HepG2 (cell line): ENCODE measurements around the gene PRPSAP2. TPM values are rescaled to one million over a fixed set of nuclear protein-coding genes. Genes with fewer than 3 reads are reported as not detected.

ENCODE experiments used
- ATAC-seq: fragments of 200-7000 bp; cut with Tn5 transposase; 3 replicates; pipeline ENCODE4 v1.9.1; 2020; ENCODE audit warnings: mild to moderate bottlenecking, moderate library complexity
- BruUV-seq: library from RNA; stranded (reverse); fragments of 400-500 nt; replicated peaks from 2 replicates; lab custom pipeline; 2021; lab: Mats Ljungman, UMichigan
- CTCF ChIA-PET: fragments of 300-600 bp; formaldehyde crosslinking; extraction: SDS; loops from one replicate; lab custom pipeline; 2021; ENCODE audit warnings: low total read pairs, inconsistent platforms, low intra/inter-chr PET ratio; lab: Yijun Ruan, JAX
- POLR2A ChIA-PET: fragments of 350-600 bp; sonication (Branson Sonifier 250); formaldehyde crosslinking; loops from one replicate; lab custom pipeline; 2020; ENCODE audit warnings: antibody characterized with exemption, inconsistent platforms; lab: Yijun Ruan, JAX
- DNase-seq: peaks from one replicate; pipeline ENCODE4 v3.0.0-alpha.2; 2015; ENCODE audit warnings: low spot score
- FAIRE-seq: peaks from 3 replicates; lab custom pipeline; 2011; peaks lifted over from hg19 to GRCh38; lab: Jason Lieb, UNC
- H2AFZ ChIP-seq: one replicate; pipeline ENCODE4 v1.6.1; 2011; ENCODE audit warnings: low read length, inconsistent platforms
- H3K27ac ChIP-seq: fragments of 300-600 bp; 3 replicates; pipeline ENCODE4 v1.8.0; 2011; ENCODE audit warnings: mixed run types, mild to moderate bottlenecking, mixed read lengths, low read length, inconsistent platforms; ENCODE audit not compliant: insufficient read depth; ENCODE audit errors: extremely low read length
- H3K27me3 ChIP-seq, 2 experiments: fragments of 200-600 bp in 1 of 2; 2 replicates in 1 of 2; 3 replicates in 1 of 2; pipeline versions ENCODE4 v1.6.0 to v1.8.0; 2011; ENCODE audit warnings: low read length in 2 of 2, mild to moderate bottlenecking in 2 of 2, moderate library complexity in 2 of 2, inconsistent platforms in 1 of 2; ENCODE audit not compliant: insufficient read depth in 2 of 2, control insufficient read depth in 1 of 2
- H3K36me3 ChIP-seq, 2 experiments: fragments of 200-600 bp in 1 of 2; replicated peaks in 1 of 2; 2 replicates in 1 of 2; 3 replicates in 1 of 2; pipeline versions ENCODE4 v1.5.1 to v1.8.0; 2011; ENCODE audit warnings: low read length in 2 of 2, inconsistent platforms in 1 of 2; ENCODE audit not compliant: insufficient read depth in 2 of 2, control insufficient read depth in 1 of 2
- H3K4me1 ChIP-seq: 2 replicates; pipeline ENCODE4 v1.5.1; 2012; ENCODE audit warnings: low read length, inconsistent platforms; ENCODE audit not compliant: insufficient read depth
- H3K4me2 ChIP-seq: 2 replicates; pipeline ENCODE4 v1.6.0; 2011; ENCODE audit warnings: low read depth, low read length, inconsistent platforms
- H3K4me3 ChIP-seq, 3 experiments: fragments of 200-600 bp in 1 of 3; sonication (generic), shearing (Covaris generic) in 1 of 3; replicated peaks in 1 of 3; 2 replicates each; pipeline ENCODE4 v1.5.1; 2011 to 2016; ENCODE audit warnings: low read length in 3 of 3, inconsistent platforms in 2 of 3, low read depth in 2 of 3, mild to moderate bottlenecking in 2 of 3, control low read depth in 1 of 3, mixed read lengths in 1 of 3; ENCODE audit not compliant: insufficient read depth in 1 of 3
- H3K79me2 ChIP-seq: one replicate; pipeline ENCODE4 v1.6.1; 2011; ENCODE audit warnings: low read length, inconsistent platforms; ENCODE audit not compliant: insufficient read depth
- H3K9ac ChIP-seq: 2 replicates; pipeline ENCODE4 v1.6.0; 2011; ENCODE audit warnings: mild to moderate bottlenecking, low read depth, low read length, inconsistent platforms; ENCODE audit not compliant: insufficient read depth
- H3K9me3 ChIP-seq: 2 replicates; pipeline ENCODE4 v1.5.1; 2012; ENCODE audit warnings: mild to moderate bottlenecking, low read length
- H4K20me1 ChIP-seq: 2 replicates; pipeline ENCODE4 v1.6.0; 2011; ENCODE audit warnings: inconsistent platforms, mild to moderate bottlenecking, low read length, moderate library complexity; ENCODE audit not compliant: insufficient read depth
- ARID5B ChIP-seq: IDR thresholded peaks from 2 replicates; pipeline ENCODE4 v1.4.0; 2020; ENCODE audit warnings: mild to moderate bottlenecking, missing genetic modification reagents
- ARNT2 ChIP-seq: sonication (generic); formaldehyde crosslinking; IDR thresholded peaks from 2 replicates; pipeline ENCODE4 v1.8.0; 2022; ENCODE audit warnings: mild to moderate bottlenecking, low read depth, missing genetic modification reagents, moderate library complexity
- CBX1 ChIP-seq: IDR thresholded peaks from one replicate; pipeline ENCODE4 v1.6.1; 2016; ENCODE audit warnings: antibody characterized with exemption, low read depth
- FOSL2 ChIP-seq: sonication (generic); formaldehyde crosslinking; IDR thresholded peaks from 2 replicates; pipeline ENCODE4 v1.4.0; 2020; ENCODE audit warnings: missing genetic modification reagents
- HNF4A ChIP-seq: sonication (generic); formaldehyde crosslinking; IDR thresholded peaks from 2 replicates; pipeline ENCODE4 v1.4.0; 2020; ENCODE audit warnings: missing genetic modification reagents
- HOMEZ ChIP-seq: IDR thresholded peaks from 2 replicates; pipeline ENCODE4 v1.6.1; 2016; ENCODE audit warnings: low read depth
- SALL1 ChIP-seq: sonication (generic); formaldehyde crosslinking; IDR thresholded peaks from 2 replicates; pipeline ENCODE4 v1.8.0; 2022; ENCODE audit warnings: mild to moderate bottlenecking, missing genetic modification reagents
- TFDP2 ChIP-seq: sonication (generic); formaldehyde crosslinking; IDR thresholded peaks from 2 replicates; pipeline ENCODE4 v1.4.0; 2020; ENCODE audit warnings: missing genetic modification reagents
- TGIF2 ChIP-seq: IDR thresholded peaks from 2 replicates; pipeline ENCODE4 v1.6.1; 2016; ENCODE audit warnings: control low read depth, missing compliant biosample characterization
- ZNF331 ChIP-seq: sonication (generic); formaldehyde crosslinking; IDR thresholded peaks from 2 replicates; pipeline ENCODE4 v1.4.0; 2020; ENCODE audit warnings: missing genetic modification reagents
- ZNF644 ChIP-seq: IDR thresholded peaks from 2 replicates; pipeline ENCODE4 v1.6.1; 2016; ENCODE audit warnings: low read depth
- WGBS: methylation state at CpG from one replicate; pipeline ENCODE4 v1.1.6; 2017; ENCODE audit warnings: low lambda C conversion rate; 5-methylcytosine and 5-hydroxymethylcytosine counted together
- in situ Hi-C: cut with HindIII; loops from 2 replicates; pipeline ENCODE4 v1.10.0; 2017; ENCODE audit warnings: low pct_unique_long_range_greater_than_20kb; ENCODE audit not compliant: extremely low pct_ligation_motif_present
- intact Hi-C: fragments of 100-400 bp; cut with micrococcal nuclease; formaldehyde crosslinking; loops from one replicate; pipeline ENCODE4 v1.10.0; 2022; ENCODE audit not compliant: unreplicated experiment
- polyA plus RNA-seq, 8 experiments: library from polyadenylated mRNA; depleted of rRNA in 3 of 8; stranded (reverse) in 7 of 8; unstranded in 1 of 8; fragments of >200 nt; fragmentation: Illumina TruSeq in 4 of 8; extraction: Trizol in 4 of 8; gene quantifications; 2 replicates each; pipeline versions ENCODE4 v1.2.1 to v1.2.3, GENCODE V29; 2011 to 2016; ENCODE audit warnings: low read depth in 4 of 8, missing spikeins in 1 of 8, mixed read lengths in 1 of 8; ENCODE audit not compliant: insufficient read depth in 1 of 8
- total RNA-seq, 5 experiments: library from RNA; depleted of rRNA; stranded (reverse); fragments of >200 nt; fragmentation: Illumina TruSeq; extraction: Trizol; gene quantifications; 2 replicates each; pipeline ENCODE4 v1.2.3, GENCODE V29; 2016; ENCODE audit warnings: low read depth in 1 of 5
- TF ChIP-seq, protein P1 (sequence below): sonication (generic); formaldehyde crosslinking; conservative IDR thresholded peaks from 2 replicates; pipeline ENCODE4 v1.4.0; 2020; ENCODE audit warnings: mild to moderate bottlenecking, missing genetic modification reagents, moderate library complexity

PRPSAP2 gene
- total and polyA plus RNA-seq, 2 of the 13 experiments (the other 11 are each of a cell fraction or from before 2014, with no cell fraction given): 34.0 to 58.9 TPM

GRCh38 chr17:18919963-18920362, 62.0 kb downstream of the PRPSAP2 start:
- H3K9ac ChIP-seq: no peak overlapping the region; the same call in 1 of the 2 replicates
- no peaks in the 10 kb centered on the region for H3K27me3 ChIP-seq
- H3K4me3 ChIP-seq: peak overlapping the region in 1 of 3 experiments; percentile 7; a peak in 1 of 6 replicates
- H2AFZ ChIP-seq: no peak overlapping the region
- H3K4me2 ChIP-seq: peak overlapping the region; percentile 59
- CTCF ChIA-PET: no interaction called here
- WGBS: 20% methylated on average over 1 of the region's 6 CpGs
- ATAC-seq (peak; percentile 87), FAIRE-seq (peak; percentile 73), DNase-seq (peak; percentile 43)
- no peaks in the 10 kb centered on the region for H3K9me3 ChIP-seq
- H3K4me1 ChIP-seq: peaks cover 45% of the 10 kb centered on the region
- BruUV-seq: no TSS peak
- POLR2A ChIA-PET: interaction anchor here (1.3 kb wide), 1 partner anchor 85 kb away, joined by 3 read pairs; the partner anchor contains the start of gene FAM83G
- H3K27ac ChIP-seq: peak overlapping the region; percentile 44
- intact Hi-C loops (no loop called here), in situ Hi-C loops (no loop called here)
- peaks cover 8% of the 10 kb centered on the region; the same call in 1 of the 2 replicates for H4K20me1 ChIP-seq
- peaks cover 7 to 24% of the 10 kb centered on the region in 2 experiments; a peak in 4 of 5 replicates for H3K36me3 ChIP-seq
- peaks cover 7% of the 10 kb centered on the region for H3K79me2 ChIP-seq
- TF ChIP-seq HOMEZ: no peak
- TF ChIP-seq ZNF644: peak; percentile 66; the same call in 1 of the 2 replicates
- TF ChIP-seq TGIF2: no peak
- peak; percentile 41; the same call in 1 of the 2 replicates for TF ChIP-seq SALL1 (CRISPR knock-in tag)
- TF ChIP-seq, protein P1, sequence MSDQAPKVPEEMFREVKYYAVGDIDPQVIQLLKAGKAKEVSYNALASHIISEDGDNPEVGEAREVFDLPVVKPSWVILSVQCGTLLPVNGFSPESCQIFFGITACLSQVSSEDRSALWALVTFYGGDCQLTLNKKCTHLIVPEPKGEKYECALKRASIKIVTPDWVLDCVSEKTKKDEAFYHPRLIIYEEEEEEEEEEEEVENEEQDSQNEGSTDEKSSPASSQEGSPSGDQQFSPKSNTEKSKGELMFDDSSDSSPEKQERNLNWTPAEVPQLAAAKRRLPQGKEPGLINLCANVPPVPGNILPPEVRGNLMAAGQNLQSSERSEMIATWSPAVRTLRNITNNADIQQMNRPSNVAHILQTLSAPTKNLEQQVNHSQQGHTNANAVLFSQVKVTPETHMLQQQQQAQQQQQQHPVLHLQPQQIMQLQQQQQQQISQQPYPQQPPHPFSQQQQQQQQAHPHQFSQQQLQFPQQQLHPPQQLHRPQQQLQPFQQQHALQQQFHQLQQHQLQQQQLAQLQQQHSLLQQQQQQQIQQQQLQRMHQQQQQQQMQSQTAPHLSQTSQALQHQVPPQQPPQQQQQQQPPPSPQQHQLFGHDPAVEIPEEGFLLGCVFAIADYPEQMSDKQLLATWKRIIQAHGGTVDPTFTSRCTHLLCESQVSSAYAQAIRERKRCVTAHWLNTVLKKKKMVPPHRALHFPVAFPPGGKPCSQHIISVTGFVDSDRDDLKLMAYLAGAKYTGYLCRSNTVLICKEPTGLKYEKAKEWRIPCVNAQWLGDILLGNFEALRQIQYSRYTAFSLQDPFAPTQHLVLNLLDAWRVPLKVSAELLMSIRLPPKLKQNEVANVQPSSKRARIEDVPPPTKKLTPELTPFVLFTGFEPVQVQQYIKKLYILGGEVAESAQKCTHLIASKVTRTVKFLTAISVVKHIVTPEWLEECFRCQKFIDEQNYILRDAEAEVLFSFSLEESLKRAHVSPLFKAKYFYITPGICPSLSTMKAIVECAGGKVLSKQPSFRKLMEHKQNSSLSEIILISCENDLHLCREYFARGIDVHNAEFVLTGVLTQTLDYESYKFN: 0 out of 2 replicates have a peak, but pooled peaks have one; percentile 31
- TF ChIP-seq CBX1: no peak
- TF ChIP-seq HNF4A (CRISPR knock-in tag): peak; percentile 85
- no peak for TF ChIP-seq ZNF331 (CRISPR knock-in tag)
- 0 out of 2 replicates have a peak, but pooled peaks have one; percentile 14 for TF ChIP-seq FOSL2
- TF ChIP-seq TFDP2: no peak
- no peak for TF ChIP-seq ARNT2 (CRISPR knock-in tag)
- peak; percentile 26; the same call in 1 of the 2 replicates for TF ChIP-seq ARID5B (CRISPR knock-in tag)
